WTC11 (cell line): Measurements from ENCODE around the gene MARS2. TPM values are rescaled to one million over a fixed set of nuclear protein-coding genes. Genes with fewer than 3 reads are reported as not detected.
A peak's percentile ranks its signal among the peaks of the same experiment; 100 is the strongest.

ENCODE experiments used
- ATAC-seq: fragments of 200-7000 bp; cut with Tn5 transposase; 2 replicates; pipeline ENCODE4 v1.10.0; 2021; ENCODE audit warnings: mild to moderate bottlenecking, moderate library complexity
- CTCF ChIA-PET: fragments of 300-600 bp; sonication (Branson Sonifier 250); formaldehyde crosslinking; loops from one replicate; lab custom pipeline; 2021; ENCODE audit warnings: antibody characterized with exemption; lab: Charles Lee
- POLR2A ChIA-PET: fragments of 350-600 bp; sonication (Branson Sonifier 250); formaldehyde crosslinking; loops from one replicate; lab custom pipeline; 2021; ENCODE audit warnings: antibody characterized with exemption; lab: Charles Lee
- DNase-seq: peaks from one replicate; pipeline ENCODE4 v3.0.0; 2021; ENCODE audit warnings: low spot score
- H3K27ac Mint-ChIP-seq: 2 replicates; pipeline ENCODE4 v1.8.0; 2021; ENCODE audit warnings: mixed read lengths
- H3K27me3 Mint-ChIP-seq: 2 replicates; pipeline ENCODE4 v1.8.0; 2021; ENCODE audit warnings: low read depth, mild to moderate bottlenecking, moderate library complexity, mixed read lengths
- H3K36me3 Mint-ChIP-seq: 2 replicates; pipeline ENCODE4 v1.8.0; 2021; ENCODE audit warnings: mixed read lengths
- H3K4me1 Mint-ChIP-seq: 2 replicates; pipeline ENCODE4 v1.8.0; 2022; ENCODE audit warnings: mixed read lengths
- H3K4me3 Mint-ChIP-seq: 2 replicates; pipeline ENCODE4 v1.8.0; 2021; ENCODE audit warnings: mild to moderate bottlenecking, moderate library complexity, mixed read lengths
- H3K9me3 Mint-ChIP-seq: 2 replicates; pipeline ENCODE4 v1.8.0; 2021; ENCODE audit warnings: mixed read lengths
- AFF4 ChIP-seq: sonication (generic); formaldehyde crosslinking; IDR thresholded peaks from 2 replicates; pipeline ENCODE4 v1.8.1; 2023; ENCODE audit warnings: mild to moderate bottlenecking, missing genetic modification reagents, borderline replicate concordance
- CTCF ChIP-seq: fragments of 200-600 bp; IDR thresholded peaks from 2 replicates; pipeline ENCODE4 v1.8.0; 2022; ENCODE audit warnings: antibody characterized with exemption
- ERG ChIP-seq: fragments of 250-450 bp; sonication (Bioruptor Pico); IDR thresholded peaks from 2 replicates; pipeline ENCODE4 v1.8.0; 2021; ENCODE audit warnings: mild to moderate bottlenecking
- GRHL2 ChIP-seq: fragments of 250-450 bp; sonication (Bioruptor Pico); IDR thresholded peaks from 2 replicates; pipeline ENCODE4 v1.8.0; 2022; ENCODE audit warnings: mild to moderate bottlenecking, moderate library complexity; ENCODE audit not compliant: insufficient replicate concordance, severe bottlenecking
- JUN ChIP-seq: sonication (generic); formaldehyde crosslinking; IDR thresholded peaks from 2 replicates; pipeline ENCODE4 v1.8.0; 2023; ENCODE audit warnings: mild to moderate bottlenecking, missing genetic modification reagents
- MAX ChIP-seq: sonication (generic); formaldehyde crosslinking; IDR thresholded peaks from 2 replicates; pipeline ENCODE4 v1.8.0; 2022; ENCODE audit warnings: mild to moderate bottlenecking, missing genetic modification reagents
- MYBL2 ChIP-seq: sonication (generic); formaldehyde crosslinking; IDR thresholded peaks from 2 replicates; pipeline ENCODE4 v1.8.1; 2023; ENCODE audit warnings: mild to moderate bottlenecking, moderate library complexity, missing genetic modification reagents
- NFATC4 ChIP-seq: fragments of 250-450 bp; sonication (Bioruptor Pico); IDR thresholded peaks from 2 replicates; pipeline ENCODE4 v1.9.0; 2021; ENCODE audit warnings: mild to moderate bottlenecking
- NFE2L1 ChIP-seq: sonication (generic); formaldehyde crosslinking; IDR thresholded peaks from 2 replicates; pipeline ENCODE4 v1.8.1; 2023; ENCODE audit warnings: missing genetic modification reagents
- NFYB ChIP-seq: sonication (generic); formaldehyde crosslinking; conservative IDR thresholded peaks from 2 replicates; pipeline ENCODE4 v1.8.0; 2022; ENCODE audit warnings: low read depth, missing genetic modification reagents
- RELA ChIP-seq: sonication (generic); formaldehyde crosslinking; IDR thresholded peaks from 2 replicates; pipeline ENCODE4 v1.8.1; 2022; ENCODE audit warnings: missing genetic modification reagents, mild to moderate bottlenecking, borderline replicate concordance
- RORB ChIP-seq: fragments of 250-450 bp; sonication (Bioruptor Pico); IDR thresholded peaks from 2 replicates; pipeline ENCODE4 v1.9.0; 2021; ENCODE audit warnings: mild to moderate bottlenecking
- TP53 ChIP-seq: sonication (generic); formaldehyde crosslinking; IDR thresholded peaks from 2 replicates; pipeline ENCODE4 v1.8.1; 2023; ENCODE audit warnings: mild to moderate bottlenecking, missing genetic modification reagents
- USF2 ChIP-seq: sonication (generic); formaldehyde crosslinking; IDR thresholded peaks from 2 replicates; pipeline ENCODE4 v1.8.1; 2023; ENCODE audit warnings: mild to moderate bottlenecking, missing genetic modification reagents, moderate library complexity
- ZNF121 ChIP-seq: sonication (generic); formaldehyde crosslinking; IDR thresholded peaks from 2 replicates; pipeline ENCODE4 v1.8.0; 2023; ENCODE audit warnings: missing genetic modification reagents
- ZNF138 ChIP-seq: sonication (generic); formaldehyde crosslinking; conservative IDR thresholded peaks from 2 replicates; pipeline ENCODE4 v1.8.1; 2022; ENCODE audit warnings: mild to moderate bottlenecking, moderate library complexity, missing genetic modification reagents
- ZNF423 ChIP-seq: fragments of 250-450 bp; sonication (Bioruptor Pico); IDR thresholded peaks from 2 replicates; pipeline ENCODE4 v2.1.2; 2022; ENCODE audit warnings: mild to moderate bottlenecking, moderate library complexity
- total RNA-seq: library from RNA; stranded (reverse); gene quantifications from 3 replicates; pipeline ENCODE4 v1.2.3, GENCODE V29; 2021
- TF ChIP-seq, protein P1 (sequence below): sonication (generic); formaldehyde crosslinking; IDR thresholded peaks from 2 replicates; pipeline ENCODE4 v1.8.0; 2022; ENCODE audit warnings: mild to moderate bottlenecking, missing genetic modification reagents
- TF ChIP-seq, protein P2 (sequence below): sonication (generic); formaldehyde crosslinking; IDR thresholded peaks from 2 replicates; pipeline ENCODE4 v1.8.1; 2023; ENCODE audit warnings: mild to moderate bottlenecking, missing genetic modification reagents, moderate library complexity

MARS2 gene
- total RNA-seq, 1 experiment from 2014 or later, result 32.2 TPM

GRCh38 chr2:197706839-197707207, 1.7 kb downstream of the MARS2 start:
- DNase-seq, result no peak
- H3K27me3 Mint-ChIP-seq, result no peaks in the 10 kb centered on the region; the same call in 1 of the 2 replicates
- no peak for ATAC-seq
- CTCF ChIA-PET, result interaction anchor here (0.9 to 1.6 kb wide), 3 partner anchors 11 to 94 kb away, joined by 3 to 5 read pairs (median 5); no protein-coding TSS in a partner anchor
- H3K4me3 Mint-ChIP-seq, result peak overlapping the region; percentile 84
- H3K4me1 Mint-ChIP-seq, result peaks cover 39% of the 10 kb centered on the region
- H3K27ac Mint-ChIP-seq, result no peak overlapping the region
- TF ChIP-seq TP53 (CRISPR knock-in tag), result no peak
- POLR2A ChIA-PET, result interaction anchor here (0.9 kb wide), 1 partner anchor 296 kb away, joined by 7 read pairs; no protein-coding TSS in a partner anchor
- H3K9me3 Mint-ChIP-seq, result peaks cover 3% of the 10 kb centered on the region; the same call in 1 of the 2 replicates
- H3K36me3 Mint-ChIP-seq, result peaks cover 23% of the 10 kb centered on the region

DNA sequence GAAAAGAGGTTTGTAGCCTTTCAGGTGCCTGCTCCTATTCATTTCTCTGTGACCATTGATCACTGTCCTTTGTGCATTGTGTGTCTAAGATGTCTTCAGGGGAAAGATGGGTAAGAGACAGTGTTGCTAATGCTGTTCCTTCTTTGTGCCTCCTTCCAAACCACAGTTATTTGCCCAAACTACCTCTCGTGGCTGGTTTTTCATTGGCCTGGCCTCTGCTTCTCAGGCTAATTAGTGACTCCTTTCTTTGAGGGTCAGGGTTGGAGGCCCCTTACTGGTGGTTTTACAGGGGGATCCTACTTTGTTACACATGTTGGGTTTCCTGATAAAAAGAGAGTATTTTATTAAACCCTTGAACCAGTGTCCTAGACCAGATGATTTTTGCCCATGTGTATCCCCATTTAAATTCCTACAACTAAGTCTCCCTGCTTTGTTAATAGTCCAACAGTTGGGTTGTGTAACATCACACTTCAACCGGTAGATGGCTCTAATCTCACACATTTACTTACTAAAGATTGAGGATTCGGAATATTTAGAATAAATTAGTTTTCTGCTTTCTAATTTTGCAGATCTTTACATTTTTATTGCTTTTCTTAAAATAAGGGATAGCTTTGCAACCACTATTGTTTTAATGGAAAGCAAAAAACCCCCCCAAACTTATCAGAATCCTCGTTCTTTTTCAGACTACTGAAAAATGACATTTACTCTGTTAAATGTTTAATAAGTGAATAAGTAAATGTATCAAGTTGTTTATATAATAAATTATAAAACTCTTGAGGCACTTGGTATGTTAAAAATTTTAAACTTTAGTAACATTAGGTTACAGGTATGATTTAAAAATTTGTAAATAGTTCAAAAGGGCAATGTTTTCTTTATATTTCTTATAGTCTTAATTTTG, 2.4 kb downstream of the MARS2 start:
- H3K4me1 Mint-ChIP-seq, result peaks cover 39% of the 10 kb centered on the region
- POLR2A ChIA-PET, result interaction anchor here (0.9 kb wide), 1 partner anchor 297 kb away, joined by 7 read pairs; no protein-coding TSS in a partner anchor
- H3K27me3 Mint-ChIP-seq, result no peaks in the 10 kb centered on the region
- peak overlapping the region; percentile 84 for H3K4me3 Mint-ChIP-seq
- CTCF ChIA-PET, result interaction anchor here (0.9 to 1.3 kb wide), 2 partner anchors 11 to 95 kb away, joined by 3 to 5 read pairs; no protein-coding TSS in a partner anchor
- peaks cover 2% of the 10 kb centered on the region; the same call in 1 of the 2 replicates for H3K9me3 Mint-ChIP-seq
- TF ChIP-seq RELA (no peak), CTCF (peak; percentile 59), JUN (CRISPR knock-in tag) (no peak)
- TF ChIP-seq, protein P1, sequence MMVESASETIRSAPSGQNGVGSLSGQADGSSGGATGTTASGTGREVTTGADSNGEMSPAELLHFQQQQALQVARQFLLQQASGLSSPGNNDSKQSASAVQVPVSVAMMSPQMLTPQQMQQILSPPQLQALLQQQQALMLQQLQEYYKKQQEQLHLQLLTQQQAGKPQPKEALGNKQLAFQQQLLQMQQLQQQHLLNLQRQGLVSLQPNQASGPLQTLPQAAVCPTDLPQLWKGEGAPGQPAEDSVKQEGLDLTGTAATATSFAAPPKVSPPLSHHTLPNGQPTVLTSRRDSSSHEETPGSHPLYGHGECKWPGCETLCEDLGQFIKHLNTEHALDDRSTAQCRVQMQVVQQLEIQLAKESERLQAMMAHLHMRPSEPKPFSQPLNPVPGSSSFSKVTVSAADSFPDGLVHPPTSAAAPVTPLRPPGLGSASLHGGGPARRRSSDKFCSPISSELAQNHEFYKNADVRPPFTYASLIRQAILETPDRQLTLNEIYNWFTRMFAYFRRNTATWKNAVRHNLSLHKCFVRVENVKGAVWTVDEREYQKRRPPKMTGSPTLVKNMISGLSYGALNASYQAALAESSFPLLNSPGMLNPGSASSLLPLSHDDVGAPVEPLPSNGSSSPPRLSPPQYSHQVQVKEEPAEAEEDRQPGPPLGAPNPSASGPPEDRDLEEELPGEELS (CRISPR knock-in tag), result no peak
- ATAC-seq (no peak), DNase-seq (no peak)
- peak overlapping the region; percentile 70; the same call in 1 of the 2 replicates for H3K27ac Mint-ChIP-seq
- H3K36me3 Mint-ChIP-seq, result peaks cover 23% of the 10 kb centered on the region

- POLR2A ChIA-PET, result no interaction called here
- peaks cover 31% of the 10 kb centered on the region for H3K36me3 Mint-ChIP-seq
- ATAC-seq, result no peak
- no peaks in the 10 kb centered on the region for H3K27me3 Mint-ChIP-seq
- H3K4me1 Mint-ChIP-seq, result peaks cover 39% of the 10 kb centered on the region
- no peak for DNase-seq
- peak overlapping the region; percentile 84 for H3K4me3 Mint-ChIP-seq
- H3K9me3 Mint-ChIP-seq, result no peaks in the 10 kb centered on the region
- CTCF ChIA-PET, result no interaction called here
- no peak overlapping the region; the same call in 1 of the 2 replicates for H3K27ac Mint-ChIP-seq
- TF ChIP-seq NFYB (CRISPR knock-in tag) (no peak), USF2 (CRISPR knock-in tag) (no peak), ZNF423 (CRISPR knock-in tag) (no peak), ZNF121 (CRISPR knock-in tag) (no peak), ZNF138 (CRISPR knock-in tag) (no peak), RORB (CRISPR knock-in tag) (no peak), AFF4 (CRISPR knock-in tag) (no peak), NFATC4 (CRISPR knock-in tag) (no peak), RELA (no peak), NFE2L1 (CRISPR knock-in tag) (no peak), MAX (CRISPR knock-in tag) (no peak), MYBL2 (no peak), ERG (CRISPR knock-in tag) (no peak), GRHL2 (CRISPR knock-in tag) (no peak)
- TF ChIP-seq, protein P2, sequence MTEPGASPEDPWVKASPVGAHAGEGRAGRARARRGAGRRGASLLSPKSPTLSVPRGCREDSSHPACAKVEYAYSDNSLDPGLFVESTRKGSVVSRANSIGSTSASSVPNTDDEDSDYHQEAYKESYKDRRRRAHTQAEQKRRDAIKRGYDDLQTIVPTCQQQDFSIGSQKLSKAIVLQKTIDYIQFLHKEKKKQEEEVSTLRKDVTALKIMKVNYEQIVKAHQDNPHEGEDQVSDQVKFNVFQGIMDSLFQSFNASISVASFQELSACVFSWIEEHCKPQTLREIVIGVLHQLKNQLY (CRISPR knock-in tag), result no peak
Measured at GRCh38 chr2:197708331-197708730, 3.2 kb downstream of the MARS2 start.
